GM23338 (cell line): Measurements from ENCODE around the gene METTL18. TPM values are rescaled to one million over a fixed set of nuclear protein-coding genes. Genes with fewer than 3 reads are reported as not detected.

Experiments
- ATAC-seq: fragments of 200-7000 bp; cut with Tn5 transposase; 3 replicates; pipeline ENCODE4 v1.9.1; 2020
- DNase-seq: peaks from one replicate; pipeline ENCODE4 v3.0.0-alpha.2; 2015; ENCODE audit warnings: low spot score
- H2AFZ ChIP-seq: fragments of 200-600 bp; sonication (generic); 2 replicates; pipeline ENCODE4 v1.8.0; 2016; ENCODE audit warnings: antibody characterized with exemption, mild to moderate bottlenecking, moderate library complexity
- H3F3A ChIP-seq: fragments of 200-600 bp; sonication (generic); replicated peaks from 2 replicates; pipeline ENCODE4 v1.8.0; 2017; ENCODE audit warnings: antibody characterized with exemption, mixed run types, low read depth
- H3K27ac ChIP-seq: fragments of 200-600 bp; sonication (generic); 2 replicates; pipeline ENCODE4 v1.6.1; 2016; ENCODE audit warnings: low read depth
- H3K27me3 ChIP-seq: fragments of 200-600 bp; sonication (generic); 2 replicates; pipeline ENCODE4 v1.8.0; 2016; ENCODE audit warnings: mild to moderate bottlenecking, mixed run types, moderate library complexity; ENCODE audit not compliant: insufficient read depth
- H3K36me3 ChIP-seq: fragments of 200-600 bp; sonication (generic); 2 replicates; pipeline ENCODE4 v1.8.0; 2016; ENCODE audit warnings: mild to moderate bottlenecking; ENCODE audit not compliant: insufficient read depth
- H3K4me1 ChIP-seq: fragments of 200-600 bp; sonication (generic); 2 replicates; pipeline ENCODE4 v1.8.0; 2016; ENCODE audit warnings: mild to moderate bottlenecking, moderate library complexity; ENCODE audit not compliant: insufficient read depth
- H3K4me2 ChIP-seq: fragments of 200-600 bp; sonication (generic); 2 replicates; pipeline ENCODE4 v1.7.1; 2017; ENCODE audit warnings: mixed run types
- H3K4me3 ChIP-seq: fragments of 200-600 bp; sonication (generic); 2 replicates; pipeline ENCODE4 v1.6.1; 2016; ENCODE audit warnings: mixed run types
- H3K79me2 ChIP-seq: fragments of 200-600 bp; sonication (generic); replicated peaks from 2 replicates; pipeline ENCODE4 v1.8.0; 2017; ENCODE audit warnings: mild to moderate bottlenecking; ENCODE audit not compliant: insufficient read depth
- H3K9me2 ChIP-seq: fragments of 200-600 bp; sonication (generic); 2 replicates; pipeline ENCODE4 v1.8.0; 2017; ENCODE audit not compliant: insufficient read depth
- H4K20me1 ChIP-seq: fragments of 200-600 bp; sonication (generic); replicated peaks from 2 replicates; pipeline ENCODE4 v1.8.0; 2017; ENCODE audit warnings: mild to moderate bottlenecking; ENCODE audit not compliant: insufficient read depth
- H3K27ac Mint-ChIP-seq: 2 replicates; pipeline ENCODE4 v1.8.0; 2020; ENCODE audit warnings: inconsistent platforms, mild to moderate bottlenecking, moderate library complexity, mixed read lengths
- H3K27me3 Mint-ChIP-seq: 3 replicates; pipeline ENCODE4 v1.8.0; 2022; ENCODE audit warnings: low read depth, mild to moderate bottlenecking, moderate library complexity, mixed read lengths, inconsistent platforms; ENCODE audit not compliant: insufficient read depth, poor library complexity
- H3K36me3 Mint-ChIP-seq: 3 replicates; pipeline ENCODE4 v1.8.0; 2021; ENCODE audit warnings: low read depth, mild to moderate bottlenecking, inconsistent platforms, moderate library complexity, mixed read lengths
- H3K4me1 Mint-ChIP-seq: 3 replicates; pipeline ENCODE4 v1.8.0; 2020; ENCODE audit warnings: mild to moderate bottlenecking, inconsistent platforms, mixed read lengths
- H3K4me3 Mint-ChIP-seq: 3 replicates; pipeline ENCODE4 v1.8.0; 2021; ENCODE audit warnings: moderate library complexity, mild to moderate bottlenecking, inconsistent platforms, mixed read lengths
- H3K9me3 Mint-ChIP-seq: 3 replicates; pipeline ENCODE4 v1.8.0; 2020; ENCODE audit warnings: moderate library complexity, mild to moderate bottlenecking, inconsistent platforms, mixed read lengths
- CREB1 ChIP-seq: fragments of 250-450 bp; sonication (Bioruptor Pico); IDR thresholded peaks from 2 replicates; pipeline ENCODE4 v1.5.0; 2020; ENCODE audit warnings: low read depth, mild to moderate bottlenecking, moderate library complexity
- EZH2 ChIP-seq: fragments of 200-600 bp; sonication (generic); IDR thresholded peaks from one replicate; pipeline ENCODE4 v1.8.0; 2017; ENCODE audit warnings: antibody characterized with exemption, mild to moderate bottlenecking, low read depth; ENCODE audit not compliant: unreplicated experiment
- EZH2phosphoT487 ChIP-seq: fragments of 200-600 bp; sonication (generic); IDR thresholded peaks from one replicate; pipeline ENCODE4 v1.8.1; 2018; ENCODE audit warnings: antibody characterized with exemption; ENCODE audit not compliant: unreplicated experiment
- JUNB ChIP-seq: IDR thresholded peaks from one replicate; pipeline ENCODE4 v1.6.1; 2016; ENCODE audit warnings: antibody characterized with exemption; ENCODE audit not compliant: unreplicated experiment
- NANOG ChIP-seq: IDR thresholded peaks from 2 replicates; pipeline ENCODE4 v1.6.1; 2016; ENCODE audit warnings: antibody characterized with exemption, borderline replicate concordance
- ZNF114 ChIP-seq: fragments of 250-450 bp; sonication (Bioruptor Pico); IDR thresholded peaks from 2 replicates; pipeline ENCODE4 v1.5.0; 2020; ENCODE audit warnings: mild to moderate bottlenecking, moderate library complexity
- ZNF331 ChIP-seq: fragments of 250-450 bp; sonication (Bioruptor Pico); IDR thresholded peaks from 2 replicates; pipeline ENCODE4 v1.5.0; 2020; ENCODE audit warnings: low read depth, mild to moderate bottlenecking, moderate library complexity
- polyA plus RNA-seq: library from polyadenylated mRNA; unstranded; fragments of >200 nt; fragmentation: Nextera tagmentation; extraction: Ambion mirVana; gene quantifications from 2 replicates; pipeline ENCODE4 v1.2.1, GENCODE V29; 2016
- total RNA-seq: library from RNA; depleted of rRNA; stranded (reverse); fragments of >200 nt; shearing (Covaris generic); gene quantifications from 2 replicates; pipeline ENCODE4 v1.2.3, GENCODE V29; 2014
- TF ChIP-seq, protein P1 (sequence below): fragments of 250-450 bp; sonication (Bioruptor Pico); IDR thresholded peaks from 2 replicates; pipeline ENCODE4 v1.5.0; 2020; ENCODE audit warnings: mild to moderate bottlenecking, moderate library complexity
- TF ChIP-seq, protein P2 (sequence below): IDR thresholded peaks from 2 replicates; pipeline ENCODE4 v1.6.1; 2016; ENCODE audit warnings: antibody characterized with exemption
- TF ChIP-seq, protein P3 (sequence below), 2 experiments: fragments of 200-600 bp in 1 of 2; sonication (generic) in 1 of 2; conservative IDR thresholded peaks; 2 replicates each; pipeline versions ENCODE4 v1.5.1 to v1.6.1; 2016 to 2017; ENCODE audit warnings: antibody characterized with exemption in 2 of 2, low read depth in 2 of 2, mild to moderate bottlenecking in 2 of 2, moderate library complexity in 1 of 2

The METTL18 gene
- total and polyA plus RNA-seq, 2 experiments from 2014 or later = 9.9 to 13.6 TPM

DNA sequence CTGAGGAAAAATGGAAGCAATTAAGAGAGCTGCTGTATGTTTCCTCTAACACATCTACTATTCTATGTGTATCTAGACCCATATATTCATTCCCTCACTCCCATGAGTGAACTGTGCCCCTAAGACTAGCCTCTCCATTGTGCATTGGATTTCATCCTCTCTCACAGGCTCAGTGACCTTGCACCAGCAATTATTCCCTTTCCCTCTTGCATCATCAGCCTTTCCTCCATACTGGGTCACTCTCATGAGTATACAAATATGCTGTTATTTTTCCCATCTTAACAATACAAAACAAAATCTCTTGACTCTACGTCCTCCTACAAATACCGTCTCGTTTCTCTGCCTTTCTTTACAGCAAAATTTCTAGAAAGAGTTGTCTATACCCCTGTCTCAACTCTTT, 29.4 kb upstream of the METTL18 start (continued):
- TF ChIP-seq, protein P1, sequence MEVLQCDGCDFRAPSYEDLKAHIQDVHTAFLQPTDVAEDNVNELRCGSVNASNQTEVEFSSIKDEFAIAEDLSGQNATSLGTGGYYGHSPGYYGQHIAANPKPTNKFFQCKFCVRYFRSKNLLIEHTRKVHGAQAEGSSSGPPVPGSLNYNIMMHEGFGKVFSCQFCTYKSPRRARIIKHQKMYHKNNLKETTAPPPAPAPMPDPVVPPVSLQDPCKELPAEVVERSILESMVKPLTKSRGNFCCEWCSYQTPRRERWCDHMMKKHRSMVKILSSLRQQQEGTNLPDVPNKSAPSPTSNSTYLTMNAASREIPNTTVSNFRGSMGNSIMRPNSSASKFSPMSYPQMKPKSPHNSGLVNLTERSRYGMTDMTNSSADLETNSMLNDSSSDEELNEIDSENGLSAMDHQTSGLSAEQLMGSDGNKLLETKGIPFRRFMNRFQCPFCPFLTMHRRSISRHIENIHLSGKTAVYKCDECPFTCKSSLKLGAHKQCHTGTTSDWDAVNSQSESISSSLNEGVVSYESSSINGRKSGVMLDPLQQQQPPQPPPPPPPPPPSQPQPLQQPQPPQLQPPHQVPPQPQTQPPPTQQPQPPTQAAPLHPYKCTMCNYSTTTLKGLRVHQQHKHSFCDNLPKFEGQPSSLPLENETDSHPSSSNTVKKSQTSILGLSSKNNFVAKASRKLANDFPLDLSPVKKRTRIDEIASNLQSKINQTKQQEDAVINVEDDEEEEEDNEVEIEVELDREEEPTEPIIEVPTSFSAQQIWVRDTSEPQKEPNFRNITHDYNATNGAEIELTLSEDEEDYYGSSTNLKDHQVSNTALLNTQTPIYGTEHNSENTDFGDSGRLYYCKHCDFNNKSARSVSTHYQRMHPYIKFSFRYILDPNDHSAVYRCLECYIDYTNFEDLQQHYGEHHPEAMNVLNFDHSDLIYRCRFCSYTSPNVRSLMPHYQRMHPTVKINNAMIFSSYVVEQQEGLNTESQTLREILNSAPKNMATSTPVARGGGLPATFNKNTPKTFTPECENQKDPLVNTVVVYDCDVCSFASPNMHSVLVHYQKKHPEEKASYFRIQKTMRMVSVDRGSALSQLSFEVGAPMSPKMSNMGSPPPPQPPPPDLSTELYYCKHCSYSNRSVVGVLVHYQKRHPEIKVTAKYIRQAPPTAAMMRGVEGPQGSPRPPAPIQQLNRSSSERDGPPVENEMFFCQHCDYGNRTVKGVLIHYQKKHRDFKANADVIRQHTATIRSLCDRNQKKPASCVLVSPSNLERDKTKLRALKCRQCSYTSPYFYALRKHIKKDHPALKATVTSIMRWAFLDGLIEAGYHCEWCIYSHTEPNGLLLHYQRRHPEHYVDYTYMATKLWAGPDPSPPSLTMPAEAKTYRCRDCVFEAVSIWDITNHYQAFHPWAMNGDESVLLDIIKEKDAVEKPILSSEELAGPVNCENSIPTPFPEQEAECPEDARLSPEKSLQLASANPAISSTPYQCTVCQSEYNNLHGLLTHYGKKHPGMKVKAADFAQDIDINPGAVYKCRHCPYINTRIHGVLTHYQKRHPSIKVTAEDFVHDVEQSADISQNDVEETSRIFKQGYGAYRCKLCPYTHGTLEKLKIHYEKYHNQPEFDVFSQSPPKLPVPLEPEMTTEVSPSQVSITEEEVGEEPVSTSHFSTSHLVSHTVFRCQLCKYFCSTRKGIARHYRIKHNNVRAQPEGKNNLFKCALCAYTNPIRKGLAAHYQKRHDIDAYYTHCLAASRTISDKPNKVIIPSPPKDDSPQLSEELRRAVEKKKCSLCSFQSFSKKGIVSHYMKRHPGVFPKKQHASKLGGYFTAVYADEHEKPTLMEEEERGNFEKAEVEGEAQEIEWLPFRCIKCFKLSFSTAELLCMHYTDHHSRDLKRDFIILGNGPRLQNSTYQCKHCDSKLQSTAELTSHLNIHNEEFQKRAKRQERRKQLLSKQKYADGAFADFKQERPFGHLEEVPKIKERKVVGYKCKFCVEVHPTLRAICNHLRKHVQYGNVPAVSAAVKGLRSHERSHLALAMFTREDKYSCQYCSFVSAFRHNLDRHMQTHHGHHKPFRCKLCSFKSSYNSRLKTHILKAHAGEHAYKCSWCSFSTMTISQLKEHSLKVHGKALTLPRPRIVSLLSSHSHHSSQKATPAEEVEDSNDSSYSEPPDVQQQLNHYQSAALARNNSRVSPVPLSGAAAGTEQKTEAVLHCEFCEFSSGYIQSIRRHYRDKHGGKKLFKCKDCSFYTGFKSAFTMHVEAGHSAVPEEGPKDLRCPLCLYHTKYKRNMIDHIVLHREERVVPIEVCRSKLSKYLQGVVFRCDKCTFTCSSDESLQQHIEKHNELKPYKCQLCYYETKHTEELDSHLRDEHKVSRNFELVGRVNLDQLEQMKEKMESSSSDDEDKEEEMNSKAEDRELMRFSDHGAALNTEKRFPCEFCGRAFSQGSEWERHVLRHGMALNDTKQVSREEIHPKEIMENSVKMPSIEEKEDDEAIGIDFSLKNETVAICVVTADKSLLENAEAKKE (CRISPR knock-in tag) = no peak
- TF ChIP-seq, protein P2, sequence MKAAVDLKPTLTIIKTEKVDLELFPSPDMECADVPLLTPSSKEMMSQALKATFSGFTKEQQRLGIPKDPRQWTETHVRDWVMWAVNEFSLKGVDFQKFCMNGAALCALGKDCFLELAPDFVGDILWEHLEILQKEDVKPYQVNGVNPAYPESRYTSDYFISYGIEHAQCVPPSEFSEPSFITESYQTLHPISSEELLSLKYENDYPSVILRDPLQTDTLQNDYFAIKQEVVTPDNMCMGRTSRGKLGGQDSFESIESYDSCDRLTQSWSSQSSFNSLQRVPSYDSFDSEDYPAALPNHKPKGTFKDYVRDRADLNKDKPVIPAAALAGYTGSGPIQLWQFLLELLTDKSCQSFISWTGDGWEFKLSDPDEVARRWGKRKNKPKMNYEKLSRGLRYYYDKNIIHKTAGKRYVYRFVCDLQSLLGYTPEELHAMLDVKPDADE = no peak
- TF ChIP-seq NANOG (no peak), CREB1 (CRISPR knock-in tag) (no peak), ZNF114 (no peak)

DNA sequence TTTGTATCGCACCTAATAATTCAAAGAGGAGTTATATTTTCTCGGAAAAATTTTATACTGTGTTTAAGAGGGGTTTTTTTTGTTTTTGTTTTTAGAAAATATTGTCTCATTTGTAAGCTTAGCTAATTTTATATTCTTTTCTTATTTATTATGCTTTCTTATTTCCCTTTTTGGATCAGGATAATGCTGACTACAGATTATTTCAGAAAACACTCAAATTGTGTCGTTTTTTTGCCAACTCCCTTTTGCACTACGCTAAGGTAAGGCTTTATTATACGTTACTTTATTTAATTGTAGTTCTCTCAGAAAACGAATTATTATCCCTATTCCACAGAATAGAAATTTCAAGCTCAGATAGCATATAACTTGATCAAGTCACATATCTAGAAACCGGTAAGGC, 26.8 kb upstream of the METTL18 start:
- Histone ChIP-seq H3K4me1 (no peaks in the 10 kb centered on the region), H3K79me2 (no peaks in the 10 kb centered on the region), H2AFZ (no peak overlapping the region), H3K36me3 (peaks cover 33% of the 10 kb centered on the region), H4K20me1 (no peaks in the 10 kb centered on the region; the same call in 1 of the 2 replicates), H3K9me2 (no peaks in the 10 kb centered on the region), H3K27me3 (no peaks in the 10 kb centered on the region), H3K4me2 (no peak overlapping the region), H3K27ac (no peak overlapping the region), H3F3A (no peaks in the 10 kb centered on the region), H3K4me3 (no peak overlapping the region)
- DNase-seq (no peak), ATAC-seq (no peak)
- H3K27me3 Mint-ChIP-seq = no peaks in the 10 kb centered on the region
- H3K9me3 Mint-ChIP-seq = no peaks in the 10 kb centered on the region; the same call in 2 of the 3 replicates
- H3K4me1 Mint-ChIP-seq = no peaks in the 10 kb centered on the region
- peaks cover 31% of the 10 kb centered on the region for H3K36me3 Mint-ChIP-seq
- no peak overlapping the region for H3K27ac Mint-ChIP-seq
- H3K4me3 Mint-ChIP-seq = no peak overlapping the region
- TF ChIP-seq JUNB (no peak), ZNF331 (no peak), NANOG (no peak), EZH2 (no peak), EZH2phosphoT487 (no peak)
- TF ChIP-seq, protein P3, sequence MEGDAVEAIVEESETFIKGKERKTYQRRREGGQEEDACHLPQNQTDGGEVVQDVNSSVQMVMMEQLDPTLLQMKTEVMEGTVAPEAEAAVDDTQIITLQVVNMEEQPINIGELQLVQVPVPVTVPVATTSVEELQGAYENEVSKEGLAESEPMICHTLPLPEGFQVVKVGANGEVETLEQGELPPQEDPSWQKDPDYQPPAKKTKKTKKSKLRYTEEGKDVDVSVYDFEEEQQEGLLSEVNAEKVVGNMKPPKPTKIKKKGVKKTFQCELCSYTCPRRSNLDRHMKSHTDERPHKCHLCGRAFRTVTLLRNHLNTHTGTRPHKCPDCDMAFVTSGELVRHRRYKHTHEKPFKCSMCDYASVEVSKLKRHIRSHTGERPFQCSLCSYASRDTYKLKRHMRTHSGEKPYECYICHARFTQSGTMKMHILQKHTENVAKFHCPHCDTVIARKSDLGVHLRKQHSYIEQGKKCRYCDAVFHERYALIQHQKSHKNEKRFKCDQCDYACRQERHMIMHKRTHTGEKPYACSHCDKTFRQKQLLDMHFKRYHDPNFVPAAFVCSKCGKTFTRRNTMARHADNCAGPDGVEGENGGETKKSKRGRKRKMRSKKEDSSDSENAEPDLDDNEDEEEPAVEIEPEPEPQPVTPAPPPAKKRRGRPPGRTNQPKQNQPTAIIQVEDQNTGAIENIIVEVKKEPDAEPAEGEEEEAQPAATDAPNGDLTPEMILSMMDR (conservative IDR thresholded peaks at IDR 0.05; ENCODE audit: low read depth in 2 of 2) = no peak
